NCI-H1105 (cell line): Measurements from ENCODE around the gene GUK1.

Source experiments
- DNase-seq: peaks from one replicate; lab custom pipeline; 2025; lab: John Stamatoyannopoulos, UW

Gene GUK1

DNA sequence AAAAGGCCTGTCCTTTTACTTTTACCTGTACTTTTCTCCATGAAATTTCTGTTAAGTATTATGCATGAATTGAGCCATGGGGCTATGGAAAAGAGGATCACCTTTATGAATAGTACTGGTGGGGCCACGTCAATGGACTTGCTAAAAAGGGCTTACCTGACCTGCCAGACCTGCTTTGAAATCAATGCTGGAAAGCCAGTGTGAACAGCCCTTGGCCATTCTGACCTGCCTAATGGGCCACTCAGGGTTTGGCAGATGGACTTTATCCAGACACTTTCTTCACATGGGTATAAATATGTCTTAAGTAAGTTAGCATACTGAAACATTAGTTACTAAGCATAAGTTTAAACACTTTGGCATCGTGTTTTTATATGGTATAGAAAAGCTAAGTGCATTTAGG lies 8.3 kb upstream of the GUK1 start:
- no peak for DNase-seq

DNA sequence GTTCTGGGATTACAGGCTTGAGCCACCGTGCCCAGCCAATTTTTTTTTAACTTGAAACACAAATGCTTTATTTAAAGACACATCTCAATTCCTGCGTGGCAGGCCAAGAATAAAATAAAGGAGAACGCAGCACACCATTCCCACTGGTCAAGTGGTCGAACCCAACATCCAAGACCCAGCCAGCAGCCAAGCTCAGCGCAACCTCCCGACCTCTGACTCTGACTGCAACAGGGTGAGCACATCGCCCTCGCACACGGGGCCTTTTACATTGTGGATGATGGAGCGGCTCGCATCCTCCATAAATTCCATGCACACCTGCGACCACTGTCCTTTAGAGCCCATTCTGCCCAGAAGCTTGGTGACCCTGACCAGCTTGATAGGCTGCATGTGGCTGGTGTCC lies 5.5 kb upstream of the GUK1 start:
- DNase-seq, result no peak

GRCh38 chr1:228136901-228137300 lies 3.2 kb upstream of the GUK1 start:
- DNase-seq, result no peak

DNA sequence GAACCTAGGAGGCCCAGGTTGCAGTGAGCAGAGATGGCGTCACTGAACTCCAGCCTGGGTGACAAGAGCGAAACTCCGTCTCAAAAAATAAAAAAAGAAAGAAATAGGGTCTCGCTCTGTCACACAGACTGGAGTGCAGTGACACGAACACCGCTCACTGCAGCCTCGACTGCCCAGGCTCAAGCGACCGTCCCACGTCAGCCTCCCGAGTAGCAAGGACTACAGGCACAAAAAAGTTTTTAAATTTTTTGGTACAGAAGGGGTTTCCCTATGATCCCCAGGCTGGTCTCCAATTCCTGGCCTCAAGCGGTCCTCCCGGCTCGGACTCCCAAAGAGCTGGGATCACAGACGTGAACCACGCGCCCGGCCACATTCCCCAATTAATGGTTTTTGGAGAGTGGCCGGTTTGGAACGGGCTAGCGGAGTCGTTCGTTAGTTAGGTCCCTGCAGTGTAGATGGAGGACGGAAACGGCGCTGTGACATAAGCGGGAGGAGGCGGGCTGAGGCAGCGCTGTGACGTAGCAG lies 611 bp upstream of the GUK1 start:
- no peak for DNase-seq

GRCh38 chr1:228140724-228141225 lies 696 bp downstream of the GUK1 start:
- no peak for DNase-seq

GRCh38 chr1:228141226-228142044 lies 1.4 kb downstream of the GUK1 start:
- no peak for DNase-seq

DNA sequence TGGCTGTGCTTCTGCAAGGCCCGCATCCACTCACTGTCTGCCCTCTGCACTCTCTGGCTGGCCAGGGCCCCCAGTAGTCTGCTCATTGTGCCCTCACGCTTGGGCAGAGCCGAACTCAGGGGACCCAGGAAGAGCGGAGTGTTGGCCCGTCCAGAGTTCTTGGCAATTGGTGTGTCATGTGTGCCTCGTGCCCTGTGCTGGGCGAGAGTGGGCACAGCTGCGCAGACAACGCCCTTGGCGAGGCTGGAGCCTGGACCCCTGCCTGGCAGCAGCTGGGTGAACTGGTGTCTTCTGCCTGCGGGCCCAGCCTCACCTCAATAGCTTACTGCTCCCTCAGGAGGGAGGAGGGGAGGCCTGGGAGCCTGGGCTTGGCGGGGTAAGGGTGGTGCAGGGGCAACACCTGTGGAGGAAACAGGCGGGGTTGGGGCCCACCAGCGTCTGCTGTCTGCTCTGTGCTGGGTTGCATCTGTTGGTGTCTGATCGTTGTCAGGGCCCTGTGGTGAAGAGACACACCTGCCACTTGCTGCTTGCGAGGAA lies 2.1 kb downstream of the GUK1 start:
- DNase-seq, result no peak

DNA sequence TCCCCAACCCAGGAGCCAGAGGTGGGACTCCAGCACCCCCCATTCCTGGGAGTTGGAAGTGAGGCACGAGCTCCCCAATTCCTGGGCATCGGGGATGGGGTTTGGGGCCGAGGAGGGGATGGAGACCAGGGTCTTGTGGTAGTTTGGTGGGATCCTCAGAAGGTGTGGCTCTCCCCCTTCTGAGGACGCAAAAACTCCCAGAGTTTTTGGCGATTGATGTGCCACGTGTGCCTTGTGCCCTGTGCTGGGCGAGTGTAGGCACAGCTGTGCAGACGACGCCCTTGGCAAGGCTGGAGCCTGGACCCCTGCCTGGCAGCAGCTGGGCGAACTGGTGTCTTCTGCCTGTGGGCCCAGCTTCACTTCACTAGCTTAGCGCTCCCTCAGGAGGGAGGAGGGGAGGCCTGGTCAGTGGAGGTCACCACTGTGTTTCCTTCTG lies 2.6 kb downstream of the GUK1 start:
- DNase-seq, result no peak

DNA sequence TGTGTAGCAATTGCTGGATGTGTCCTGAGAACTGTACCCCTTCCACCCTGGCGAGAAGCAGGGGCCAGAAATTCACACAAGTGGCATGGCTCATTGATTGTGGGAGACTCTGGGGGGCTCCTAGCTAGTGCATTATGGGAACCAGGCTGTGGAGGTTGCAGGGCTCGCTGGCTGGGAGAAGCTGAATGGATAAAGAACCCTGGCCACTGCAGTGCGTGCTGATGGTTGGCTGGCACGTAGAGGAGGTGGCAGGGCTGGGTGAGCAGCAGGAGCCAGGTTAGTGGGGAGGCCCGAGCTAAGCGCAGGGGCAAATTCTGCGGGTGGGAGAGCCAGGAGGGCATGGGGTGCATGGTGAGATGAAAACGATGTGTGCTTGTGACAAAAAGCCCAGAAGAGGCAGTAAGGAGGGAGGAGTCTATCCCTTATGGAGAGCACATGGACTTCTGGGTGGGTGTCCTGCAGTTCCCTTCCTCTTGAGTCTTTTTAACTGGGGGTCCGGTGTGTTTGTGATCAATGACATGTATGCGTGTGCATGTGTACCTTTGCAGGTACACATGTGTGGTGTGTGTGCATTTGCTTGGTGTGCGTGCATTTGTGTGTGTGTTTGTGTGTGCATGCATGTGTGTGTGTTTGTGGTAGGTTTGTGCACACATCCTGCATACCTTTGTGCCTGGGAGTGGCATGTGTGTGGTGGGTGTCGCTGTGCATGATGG lies 3.6 kb downstream of the GUK1 start:
- no peak for DNase-seq

DNA sequence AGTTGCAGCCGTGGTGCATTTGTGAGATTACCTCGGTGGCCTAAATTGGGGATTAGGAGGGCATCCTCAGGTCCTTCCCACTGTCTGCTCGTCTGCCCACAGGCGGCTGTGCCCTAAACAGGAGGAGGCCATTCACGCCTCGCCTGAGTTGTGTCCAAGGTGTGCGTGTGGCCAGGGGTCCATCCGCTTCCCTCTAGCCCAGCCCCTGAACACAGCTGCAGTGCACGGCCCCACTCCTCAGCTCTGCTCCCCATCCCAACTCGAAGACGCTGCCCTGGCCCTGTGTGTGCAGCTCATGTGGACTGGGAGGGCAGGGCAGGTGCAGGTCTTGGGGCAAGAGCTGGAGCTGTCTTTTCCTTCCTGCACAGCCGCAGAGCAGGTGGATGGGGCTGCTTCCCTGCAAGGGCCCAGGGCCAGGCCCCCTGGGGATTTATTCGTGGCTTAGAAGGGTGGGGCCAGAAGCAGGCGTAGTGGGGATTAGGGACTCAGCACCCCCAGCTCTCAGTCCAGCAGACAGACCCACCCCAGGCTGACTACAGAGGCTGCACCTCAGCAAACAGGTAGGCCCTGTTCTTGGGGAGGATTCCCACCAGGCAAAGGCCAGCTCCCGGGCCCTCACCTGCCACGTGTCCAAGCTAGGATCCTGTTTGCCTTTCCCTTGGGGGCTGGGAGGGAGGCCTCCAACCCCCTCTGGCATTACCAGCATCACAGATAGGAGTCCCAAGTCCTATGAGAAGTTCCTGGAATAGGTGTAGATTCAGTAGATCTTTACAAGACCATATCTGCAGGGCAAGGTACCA lies 4.3 kb downstream of the GUK1 start:
- no peak for DNase-seq

GRCh38 chr1:228144993-228145343 lies 4.9 kb downstream of the GUK1 start:
- DNase-seq, result no peak

- no peak for DNase-seq
These were observed 5.7 kb downstream of the GUK1 start for GRCh38 chr1:228145463-228146416.

DNA sequence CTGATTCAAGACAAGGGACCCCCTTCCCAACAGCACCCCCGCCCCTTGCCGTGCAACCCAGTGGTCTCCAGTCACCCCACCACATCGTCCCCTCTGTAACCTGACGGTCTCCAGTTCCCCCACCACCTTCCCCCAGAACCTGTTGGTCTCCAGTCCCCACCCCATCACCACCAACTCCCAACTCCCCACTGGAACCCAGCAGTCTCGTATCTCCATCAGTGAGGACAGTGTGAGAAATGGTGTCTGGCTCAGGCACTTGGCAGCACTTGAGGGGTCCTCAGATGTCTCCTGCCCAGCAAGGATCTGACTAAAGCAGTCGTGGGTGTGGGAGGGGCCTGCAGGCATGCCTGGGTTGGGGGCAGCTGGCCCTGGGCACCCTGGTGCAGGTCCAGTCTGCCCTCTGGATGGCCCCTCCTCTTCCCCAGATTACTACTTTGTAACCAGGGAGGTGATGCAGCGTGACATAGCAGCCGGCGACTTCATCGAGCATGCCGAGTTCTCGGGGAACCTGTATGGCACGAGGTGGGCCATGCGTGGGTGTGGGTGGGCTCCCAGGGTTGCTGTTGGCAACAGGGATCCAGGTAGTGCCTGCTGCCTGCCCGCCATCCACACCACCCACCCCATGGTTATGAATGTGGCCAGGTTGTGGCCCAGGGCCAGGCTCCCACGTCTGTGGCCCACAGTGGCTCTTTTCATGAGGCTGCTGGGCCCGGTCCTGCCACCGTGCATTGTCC lies 6.5 kb downstream of the GUK1 start:
- DNase-seq, result no peak

GRCh38 chr1:228147151-228147693 lies 7.1 kb downstream of the GUK1 start:
- no peak for DNase-seq

- DNase-seq, result no peak
These were observed 7.7 kb downstream of the GUK1 start for GRCh38 chr1:228147768-228148167.

- no peak for DNase-seq
These were observed 8.2 kb downstream of the GUK1 start for GRCh38 chr1:228148196-228148861.

DNA sequence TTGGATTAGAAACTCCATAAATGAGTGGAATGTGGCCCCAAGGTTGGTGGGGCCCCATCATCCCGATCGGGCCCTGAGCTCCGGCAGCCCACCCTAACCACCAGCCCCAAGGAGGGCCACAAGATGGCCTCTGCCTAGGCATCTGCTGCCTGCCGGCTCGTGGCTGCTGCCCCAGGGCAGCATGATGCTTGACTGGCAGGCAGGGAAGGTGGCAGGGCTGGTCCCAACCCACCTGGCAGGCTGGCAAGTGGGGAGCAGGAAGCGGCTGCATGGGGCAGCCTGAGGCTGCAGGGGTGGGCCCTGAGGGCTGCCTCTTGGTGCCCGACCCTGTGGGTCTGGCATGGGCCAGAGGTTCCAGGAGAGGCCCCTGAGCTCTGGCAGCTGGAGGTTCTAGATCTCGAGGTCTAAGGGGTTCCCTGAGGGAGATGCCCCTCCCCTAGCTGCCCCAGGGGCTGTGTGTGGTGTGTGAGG lies 8.9 kb downstream of the GUK1 start:
- no peak for DNase-seq

GRCh38 chr1:228149406-228150119 lies 9.5 kb downstream of the GUK1 start, which contains the start of gene GJC2:
TSS of gene GJC2 (plus strand) at chr1:228149930. CDS start at chr1:228157759, 7,829 bp downstream.
- DNase-seq, result no peak

GRCh38 chr1:228150120-228150460 lies 10.0 kb downstream of the GUK1 start:
- DNase-seq, result no peak
